GM12891 (cell line): ENCODE data around the gene GPR62.
"Not testable (repeated sequence)": the region's sequence is repeated elsewhere in the genome, so short reads cannot be mapped to it uniquely, and the experiment has no call there.

ENCODE experiments used
- DNase-seq: peaks from one replicate; pipeline ENCODE4 v3.0.0; 2011; ENCODE audit warnings: low spot score; ENCODE audit not compliant: insufficient read length
- FAIRE-seq: peaks from 2 replicates; lab custom pipeline; 2011; peaks lifted over from hg19 to GRCh38; lab: Jason Lieb, UNC
- PAX5 ChIP-seq: IDR thresholded peaks from 2 replicates; pipeline ENCODE4 v1.6.1; 2011; ENCODE audit warnings: low read length, moderate library complexity, mild to moderate bottlenecking; ENCODE audit not compliant: insufficient read depth, severe bottlenecking
- POLR2A ChIP-seq: IDR thresholded peaks from 2 replicates; pipeline ENCODE4 v1.6.1; 2011; ENCODE audit warnings: low read depth, low read length, control low read depth
- POLR2AphosphoS5 ChIP-seq: IDR thresholded peaks from 2 replicates; pipeline ENCODE4 v1.6.1; 2011; ENCODE audit warnings: low read depth, low read length, control low read depth
- POU2F2 ChIP-seq: IDR thresholded peaks from 2 replicates; pipeline ENCODE4 v1.6.1; 2011; ENCODE audit warnings: low read depth, mild to moderate bottlenecking, control low read depth, low read length, moderate library complexity
- SPI1 ChIP-seq: IDR thresholded peaks from 2 replicates; pipeline ENCODE4 v1.6.1; 2011; ENCODE audit warnings: low read depth, low read length, control low read depth
- TAF1 ChIP-seq: IDR thresholded peaks from 2 replicates; pipeline ENCODE4 v1.6.1; 2011; ENCODE audit warnings: low read depth, low read length, control low read depth

Gene GPR62

GRCh38 chr3:51982838-51983577 lies 27.8 kb downstream of the GPR62 start, which contains the start of gene ACY1:
Gene ACY1 (plus strand): TSS chr3:51983535. CDS start chr3:51984065, 530 bp downstream.
- DNase-seq (peak; percentile 96), FAIRE-seq (peak; percentile 96)
- TF ChIP-seq TAF1 (no peak), POU2F2 (peak; percentile 7; the same call in 1 of the 2 replicates), POLR2A (peak; percentile 39; the same call in 1 of the 2 replicates), SPI1 (no peak), PAX5 (no peak), POLR2AphosphoS5 (0 out of 2 replicates have a peak, but pooled peaks have one; percentile 41)

GRCh38 chr3:51983578-51984268 lies 28.5 kb downstream of the GPR62 start:
- DNase-seq (no peak), FAIRE-seq (no peak)
- TF ChIP-seq TAF1 (no peak), POLR2A (no peak), POU2F2 (no peak), SPI1 (no peak), PAX5 (no peak), POLR2AphosphoS5 (no peak)

GRCh38 chr3:51984269-51984647 lies 29.1 kb downstream of the GPR62 start:
- no peak for TF ChIP-seq POU2F2
- no peak for TF ChIP-seq POLR2AphosphoS5
- no peak for TF ChIP-seq PAX5
- TF ChIP-seq TAF1 = no peak
- TF ChIP-seq POLR2A = no peak
- TF ChIP-seq SPI1 = no peak
- DNase-seq (no peak), FAIRE-seq (no peak)

GRCh38 chr3:51985063-51985462 lies 29.9 kb downstream of the GPR62 start:
- TF ChIP-seq SPI1 (no peak), POLR2AphosphoS5 (no peak), POU2F2 (no peak), TAF1 (no peak), POLR2A (no peak), PAX5 (no peak)
- FAIRE-seq = no peak
- DNase-seq = no peak

GRCh38 chr3:51986010-51986947 lies 31.1 kb downstream of the GPR62 start:
- DNase-seq = no peak
- no peak for TF ChIP-seq SPI1
- no peak for TF ChIP-seq TAF1
- no peak for TF ChIP-seq POLR2AphosphoS5
- no peak for FAIRE-seq

GRCh38 chr3:51987568-51987967 lies 32.4 kb downstream of the GPR62 start:
- no peak for TF ChIP-seq POU2F2
- TF ChIP-seq SPI1 = no peak
- TF ChIP-seq TAF1 = no peak
- no peak for TF ChIP-seq POLR2A
- TF ChIP-seq PAX5 = no peak
- no peak for TF ChIP-seq POLR2AphosphoS5
- FAIRE-seq (no peak), DNase-seq (no peak)

- DNase-seq = no peak
- no peak for FAIRE-seq
- TF ChIP-seq SPI1 = no peak
- TF ChIP-seq POU2F2 = no peak
- TF ChIP-seq TAF1 = no peak
- 0 out of 2 replicates have a peak, but pooled peaks have one; percentile 13 for TF ChIP-seq POLR2A
- no peak for TF ChIP-seq POLR2AphosphoS5
- no peak for TF ChIP-seq PAX5
These were observed 33.3 kb downstream of the GPR62 start for GRCh38 chr3:51988286-51989146.

GRCh38 chr3:51990501-51990971 lies 35.4 kb downstream of the GPR62 start:
- not testable (repeated sequence) for DNase-seq, FAIRE-seq
